GM18526 (cell line): ENCODE measurements around the gene MYH7.

Experiments used
- POLR2A ChIP-seq: IDR thresholded peaks from 3 replicates; pipeline ENCODE4 v1.6.1; 2011; ENCODE audit not compliant: insufficient read length; ENCODE audit errors: extremely low read depth

Gene MYH7

GRCh38 chr14:23437133-23438100, 2.0 kb upstream of the MYH7 start:
- TF ChIP-seq POLR2A, result no peak

GRCh38 chr14:23436327-23437132, 1.1 kb upstream of the MYH7 start:
- TF ChIP-seq POLR2A, result no peak

- no peak for TF ChIP-seq POLR2A
Measured at GRCh38 chr14:23434488-23435222, 805 bp downstream of the MYH7 start.

- TF ChIP-seq POLR2A, result no peak
Measured at GRCh38 chr14:23433457-23433856, 2.0 kb downstream of the MYH7 start.

- TF ChIP-seq POLR2A, result no peak
Measured at GRCh38 chr14:23432946-23433345, 2.5 kb downstream of the MYH7 start.

- TF ChIP-seq POLR2A, result no peak
Measured at GRCh38 chr14:23432102-23432925, 3.1 kb downstream of the MYH7 start.

- TF ChIP-seq POLR2A, result no peak
Measured at GRCh38 chr14:23431486-23431885, 4.0 kb downstream of the MYH7 start.

GRCh38 chr14:23430723-23431085, 4.8 kb downstream of the MYH7 start:
- TF ChIP-seq POLR2A, result no peak

GRCh38 chr14:23430016-23430722, 5.3 kb downstream of the MYH7 start:
- TF ChIP-seq POLR2A, result no peak

GRCh38 chr14:23428686-23429495, 6.6 kb downstream of the MYH7 start:
- TF ChIP-seq POLR2A, result no peak

- TF ChIP-seq POLR2A, result no peak
Measured at GRCh38 chr14:23425169-23425568, 10.3 kb downstream of the MYH7 start.

GRCh38 chr14:23423657-23424056, 11.8 kb downstream of the MYH7 start:
- no peak for TF ChIP-seq POLR2A

- TF ChIP-seq POLR2A, result no peak
Measured at GRCh38 chr14:23421594-23421993, 13.9 kb downstream of the MYH7 start.
